HG03457 (cell line): ENCODE data around the gene CCT2.
"Not testable (repeated sequence)": the region's sequence is repeated elsewhere in the genome, so short reads cannot be mapped to it uniquely, and the experiment has no call there.

Source experiments
- ATAC-seq: cut with Tn5 transposase; IDR thresholded peaks from one replicate; pipeline ENCODE4 v1.9.1; 2021; ENCODE audit warnings: moderate number of reproducible peaks; ENCODE audit not compliant: unreplicated experiment

The CCT2 gene

GRCh38 chr12:69583203-69583602 is 2.1 kb upstream of the CCT2 start:
- ATAC-seq = no peak

GRCh38 chr12:69588527-69588926 is 3.3 kb downstream of the CCT2 start:
- no peak for ATAC-seq

DNA sequence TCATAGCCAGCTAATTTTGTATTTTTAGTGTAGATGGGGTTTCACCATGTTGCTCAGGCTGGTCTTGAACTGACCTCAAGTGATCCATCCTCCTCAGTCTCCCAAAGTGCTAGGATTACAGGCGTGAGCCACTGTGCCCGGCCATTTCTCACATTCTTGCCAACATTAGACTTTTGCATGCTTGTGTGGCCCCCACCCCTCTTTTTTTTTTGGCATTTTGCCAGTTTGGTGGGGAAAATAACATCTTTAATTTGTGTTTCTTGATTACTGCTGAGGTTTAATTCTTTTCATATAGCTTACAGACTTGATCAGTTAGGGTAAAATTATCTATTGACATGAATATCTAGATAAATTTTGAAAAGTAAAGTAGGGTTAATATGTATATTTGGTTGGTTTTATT is 3.8 kb downstream of the CCT2 start:
- ATAC-seq = no peak

DNA sequence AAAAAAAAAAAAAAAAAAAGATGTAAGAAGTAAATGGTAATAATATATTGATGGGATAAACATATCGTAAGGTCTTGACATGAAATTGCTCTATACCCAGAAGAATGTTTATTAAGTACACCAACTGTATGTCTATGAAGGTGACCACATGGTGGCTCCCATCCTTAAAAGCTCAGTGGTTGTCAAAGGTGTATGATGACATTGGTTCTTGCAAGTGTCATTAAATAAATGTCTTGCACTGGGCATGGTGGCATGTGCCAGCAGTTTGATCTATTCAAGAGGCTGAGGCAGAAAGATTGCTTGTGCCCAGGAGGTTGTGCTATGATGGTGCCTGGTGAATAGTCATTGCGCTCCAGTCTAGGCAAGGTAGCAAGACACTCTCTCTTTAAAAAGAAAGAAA is 10.4 kb downstream of the CCT2 start:
- no peak for ATAC-seq

GRCh38 chr12:69598174-69598753 is 13.0 kb downstream of the CCT2 start:
- ATAC-seq = no peak

DNA sequence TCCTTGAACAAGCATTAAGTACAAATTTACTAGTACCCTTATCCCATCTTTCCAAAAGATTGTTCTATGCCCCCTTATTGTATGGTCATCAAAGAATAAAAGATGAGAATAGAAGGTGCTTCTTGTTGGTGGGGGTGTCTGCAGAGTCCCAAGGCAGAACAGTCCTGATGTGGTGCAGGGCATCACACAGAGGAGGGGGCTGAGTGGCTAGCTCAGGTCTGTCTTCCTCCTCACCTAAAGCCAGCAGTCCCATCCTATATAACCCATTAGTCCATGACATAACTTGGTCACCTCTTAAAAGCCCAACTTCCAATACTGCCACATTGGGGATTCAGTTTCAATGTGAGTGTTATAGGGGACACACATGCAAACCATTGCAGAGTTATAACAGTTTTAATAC is 15.5 kb downstream of the CCT2 start:
- ATAC-seq = no peak

GRCh38 chr12:69601962-69602685 is 16.9 kb downstream of the CCT2 start:
- no peak for ATAC-seq

DNA sequence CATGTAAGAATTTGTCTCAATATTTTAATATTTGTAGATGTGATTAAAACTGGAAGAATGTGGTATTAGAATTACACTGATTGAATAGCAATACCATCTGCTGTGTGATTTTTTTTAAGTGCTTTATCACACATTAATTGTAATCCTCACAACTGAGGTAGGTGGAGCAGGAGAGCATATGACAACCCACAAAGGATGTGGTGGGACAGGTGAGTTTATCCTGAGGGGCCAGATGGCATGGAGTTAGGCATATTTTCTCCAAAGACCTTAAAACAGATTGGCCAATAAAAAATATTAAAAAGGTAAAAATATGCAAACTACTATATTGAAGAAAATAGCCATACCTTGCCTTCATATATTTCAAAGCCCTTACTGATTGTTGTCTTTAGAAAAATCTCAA is 17.7 kb downstream of the CCT2 start:
- no peak for ATAC-seq

DNA sequence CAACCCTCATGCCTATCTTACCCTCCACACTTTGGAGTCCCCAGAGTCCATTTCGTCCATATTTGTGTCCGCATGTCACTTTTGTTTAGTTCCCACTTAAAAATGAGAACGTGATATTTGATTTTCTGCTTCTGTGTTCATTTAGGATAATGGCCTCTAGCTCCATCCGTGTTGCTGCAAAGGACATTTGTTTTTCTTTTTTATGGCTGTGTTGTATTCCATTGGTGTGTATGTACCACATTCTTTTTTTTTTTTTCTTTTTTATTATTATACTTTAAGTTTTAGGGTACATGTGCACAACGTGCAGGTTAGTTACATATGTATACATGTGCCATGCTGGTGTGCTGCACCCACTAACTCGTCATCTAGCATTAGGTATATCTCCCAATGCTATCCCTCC is 18.3 kb downstream of the CCT2 start:
- not testable (repeated sequence) for ATAC-seq

DNA sequence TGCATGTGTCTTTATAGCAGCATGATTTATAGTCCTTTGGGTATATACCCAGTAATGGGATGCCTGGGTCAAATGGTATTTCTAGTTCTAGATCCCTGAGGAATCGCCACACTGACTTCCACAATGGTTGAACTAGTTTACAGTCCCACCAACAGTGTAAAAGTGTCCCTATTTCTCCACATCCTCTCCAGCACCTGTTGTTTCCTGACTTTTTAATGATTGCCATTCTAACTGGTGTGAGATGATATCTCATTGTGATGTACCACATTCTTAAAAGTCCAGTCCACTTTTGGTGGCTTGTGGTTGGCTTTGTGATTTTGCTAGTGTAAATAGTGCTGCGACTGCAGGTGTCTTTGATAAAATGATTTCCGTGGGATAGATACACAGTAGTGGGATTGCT is 19.0 kb downstream of the CCT2 start:
- ATAC-seq = not testable (repeated sequence)

- no peak for ATAC-seq
Observed at GRCh38 chr12:69608114-69608513, 22.9 kb downstream of the CCT2 start.

DNA sequence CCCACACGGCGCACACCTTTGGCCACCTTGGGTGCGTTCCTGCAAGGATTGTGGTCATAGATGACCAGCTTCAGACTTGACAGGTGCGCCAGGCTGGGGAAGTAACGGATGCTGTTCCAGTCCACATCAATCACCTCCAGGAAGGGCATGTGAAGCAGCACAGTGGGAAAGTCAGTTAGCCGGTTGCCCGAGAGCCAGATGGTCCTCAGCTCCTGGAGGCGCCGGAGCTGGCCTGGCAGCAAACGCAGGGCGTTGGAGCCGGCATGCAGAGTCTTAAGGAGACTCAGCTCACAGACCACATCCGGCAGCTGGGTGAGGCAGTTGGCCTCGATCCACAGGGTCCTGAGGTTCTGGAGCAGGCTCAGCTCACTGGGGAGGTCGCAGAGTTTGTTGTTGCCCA is 24.9 kb downstream of the CCT2 start:
- no peak for ATAC-seq

GRCh38 chr12:69610729-69611128 is 25.5 kb downstream of the CCT2 start, which contains the start of gene LRRC10:
TSS of gene LRRC10 (minus strand) at chr12:69610907. CDS start at chr12:69610838, 69 bp downstream.
- ATAC-seq = no peak

DNA sequence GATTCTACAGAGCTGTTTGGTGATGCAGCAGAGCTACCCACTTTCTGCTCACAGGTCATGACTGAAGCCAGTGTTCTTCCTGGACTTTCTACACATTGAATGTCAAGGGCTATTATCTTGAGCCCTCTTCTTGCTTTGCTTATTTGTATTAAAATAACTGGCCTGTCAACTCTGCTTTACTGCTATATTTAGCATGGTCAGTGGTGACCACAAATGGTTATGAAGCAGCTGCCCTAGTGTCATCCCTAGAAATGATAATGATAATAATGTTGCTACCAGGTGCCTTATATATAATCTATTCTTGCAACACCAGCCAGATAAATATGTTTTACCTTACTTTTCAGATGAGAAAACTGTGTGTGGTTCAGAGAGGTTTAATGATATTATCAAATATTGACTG is 28.1 kb downstream of the CCT2 start:
- no peak for ATAC-seq

DNA sequence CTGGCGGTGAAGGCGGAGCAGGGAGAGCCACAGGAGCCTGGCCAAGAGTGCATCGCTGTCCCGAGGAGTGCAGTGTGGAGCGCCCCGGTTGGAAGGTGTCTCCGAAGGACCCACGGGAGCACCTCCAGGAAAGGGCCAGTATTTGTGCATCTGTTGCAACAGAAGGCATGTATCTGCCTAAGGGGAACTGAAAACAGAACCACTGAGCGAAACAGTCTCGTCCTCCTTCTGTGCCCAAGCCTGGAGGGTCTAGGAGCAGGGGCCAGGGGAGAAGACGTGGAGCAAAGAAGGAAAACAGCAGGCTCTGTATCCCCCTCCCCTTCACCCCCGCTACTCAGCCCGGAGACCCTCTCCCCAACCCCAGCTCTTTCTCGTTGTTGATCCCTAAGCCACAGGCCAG is 30.8 kb downstream of the CCT2 start:
- no peak for ATAC-seq

DNA sequence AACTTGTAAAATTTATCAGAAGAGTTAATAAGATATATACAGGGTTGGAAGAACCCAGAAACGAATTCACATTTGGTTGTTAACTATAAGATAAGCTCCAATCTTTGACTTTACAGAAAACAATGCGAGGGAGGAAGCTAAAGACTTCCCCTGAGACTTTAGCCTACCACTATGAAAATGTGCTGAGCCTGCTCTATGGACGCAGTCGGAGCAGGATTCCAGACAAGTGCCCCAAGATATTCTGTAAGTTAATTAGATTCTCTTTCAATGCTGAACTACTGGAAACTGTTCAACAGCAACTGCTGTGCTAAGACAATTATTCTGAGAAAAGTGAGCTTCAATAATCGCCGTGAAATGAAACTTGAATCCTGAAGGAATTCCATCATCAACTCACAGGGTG is 33.8 kb downstream of the CCT2 start:
- no peak for ATAC-seq

- ATAC-seq = no peak
Observed at GRCh38 chr12:69620077-69620476, 34.8 kb downstream of the CCT2 start.

GRCh38 chr12:69620921-69621320 is 35.7 kb downstream of the CCT2 start:
- ATAC-seq = no peak

- no peak for ATAC-seq
Observed at GRCh38 chr12:69621551-69621950, 36.3 kb downstream of the CCT2 start.

GRCh38 chr12:69623970-69624369 is 38.7 kb downstream of the CCT2 start:
- ATAC-seq = no peak

DNA sequence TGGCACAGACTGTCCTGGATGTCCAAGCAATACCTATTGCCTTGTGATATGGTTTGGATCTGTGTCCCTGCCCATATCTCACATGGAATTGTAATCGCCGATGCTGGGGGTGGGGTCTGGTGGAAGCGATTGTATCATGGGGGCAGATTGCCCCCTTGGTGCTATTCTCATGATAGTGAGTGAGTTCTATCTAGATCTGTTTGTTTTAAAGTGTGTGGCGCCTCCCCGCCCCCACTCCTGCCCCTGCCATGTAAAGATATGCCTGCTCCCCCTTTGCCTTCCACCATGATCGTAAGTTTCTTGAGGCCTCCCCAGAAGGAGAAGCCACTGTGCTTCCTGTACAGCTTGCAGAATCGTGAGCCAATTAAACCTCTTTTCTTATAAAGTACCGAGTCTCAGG is 42.2 kb downstream of the CCT2 start:
- no peak for ATAC-seq

- no peak for ATAC-seq
Observed at GRCh38 chr12:69630191-69630590, 44.9 kb downstream of the CCT2 start.

DNA sequence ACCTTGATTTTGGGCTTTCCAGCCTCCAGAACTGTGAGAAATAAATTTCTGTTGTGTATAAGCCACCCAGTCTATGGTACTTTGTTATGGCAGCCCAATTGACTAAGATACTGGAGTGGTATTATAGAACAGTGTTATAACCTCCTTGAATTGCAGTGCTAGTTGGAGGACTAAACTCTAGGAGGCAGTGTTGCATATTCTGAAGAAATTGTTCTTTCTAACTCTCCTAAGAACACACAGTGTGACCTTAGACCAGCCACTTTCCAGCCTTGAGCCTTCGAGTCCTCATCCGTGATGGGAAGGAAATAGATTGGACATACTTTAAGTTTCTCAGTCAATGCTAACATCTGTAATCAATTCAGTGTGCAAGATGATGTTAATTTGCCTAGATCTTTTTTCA is 47.8 kb downstream of the CCT2 start:
- no peak for ATAC-seq
